HS-5 (cell line): ENCODE results near the gene GNB2.
"Not testable (repeated sequence)": the region's sequence is repeated elsewhere in the genome, so short reads cannot be mapped to it uniquely, and the experiment has no call there.

ENCODE experiments used
- DNase-seq: peaks from one replicate; pipeline ENCODE4 v3.0.0-alpha.2; 2012; ENCODE audit warnings: low read depth

Gene GNB2

GRCh38 chr7:100673302-100673941 is at the start of gene GNB2:
TSS of gene GNB2 (plus strand) at chr7:100673740. CDS start at chr7:100676266, 2,526 bp downstream.
- peak; percentile 93 for DNase-seq

GRCh38 chr7:100623951-100624824 is 49.4 kb upstream of the GNB2 start:
- DNase-seq, result no peak

- no peak for DNase-seq
Measured at GRCh38 chr7:100626055-100626454, 47.5 kb upstream of the GNB2 start.

GRCh38 chr7:100626530-100627237 is 46.9 kb upstream of the GNB2 start:
- no peak for DNase-seq

- no peak for DNase-seq
Measured at GRCh38 chr7:100627238-100627549, 46.3 kb upstream of the GNB2 start.

GRCh38 chr7:100629117-100629716 is 44.3 kb upstream of the GNB2 start:
- no peak for DNase-seq

GRCh38 chr7:100630066-100630465 is 43.5 kb upstream of the GNB2 start:
- no peak for DNase-seq

GRCh38 chr7:100632951-100633717 is 40.4 kb upstream of the GNB2 start:
- DNase-seq, result no peak

- DNase-seq, result no peak
Measured at GRCh38 chr7:100639995-100640516, 33.5 kb upstream of the GNB2 start.

GRCh38 chr7:100640517-100641440 is 32.8 kb upstream of the GNB2 start:
- DNase-seq, result no peak

- no peak for DNase-seq
Measured at GRCh38 chr7:100641463-100641859, 32.1 kb upstream of the GNB2 start, which contains the start of gene TFR2. TSS of gene TFR2 (minus strand) at chr7:100641552. CDS start at chr7:100641509, 43 bp downstream.

- no peak for DNase-seq
Measured at GRCh38 chr7:100641860-100642533, 31.5 kb upstream of the GNB2 start.

- DNase-seq, result no peak
Measured at GRCh38 chr7:100642534-100642907, 31.0 kb upstream of the GNB2 start.

GRCh38 chr7:100649826-100650565 is 23.5 kb upstream of the GNB2 start:
- no peak for DNase-seq

- DNase-seq, result no peak
Measured at GRCh38 chr7:100654908-100655831, 18.4 kb upstream of the GNB2 start.

- DNase-seq, result no peak
Measured at GRCh38 chr7:100655908-100656674, 17.4 kb upstream of the GNB2 start, which contains the start of gene ACTL6B. TSS of gene ACTL6B (minus strand) at chr7:100656448. CDS start at chr7:100656354, 94 bp downstream.

GRCh38 chr7:100662194-100662776 is 11.3 kb upstream of the GNB2 start:
- not testable (repeated sequence) for DNase-seq
